ENCODE measurements around the gene FES. TPM values are rescaled to one million over a fixed set of nuclear protein-coding genes. Genes with fewer than 3 reads are reported as not detected.
A peak's percentile ranks its signal among the peaks of the same experiment; 100 is the strongest.

Gene FES
- total RNA-seq, 6 experiments from 2014 or later: 0.41 to 1.4 (median 1.1) TPM

GRCh38 chr15:90857337-90857736 is 27.0 kb upstream of the FES start:
- no peak for DNase-seq
- TF ChIP-seq CTCF (IDR thresholded peaks at IDR 0.05): no peak
- H3K4me3 Mint-ChIP-seq: no peak overlapping the region
- no peaks in the 10 kb centered on the region for H3K9me3 Mint-ChIP-seq
- no peaks in the 10 kb centered on the region; the same call in 1 of the 2 replicates for H3K27me3 Mint-ChIP-seq (ENCODE audit: insufficient read depth)
- H3K27ac Mint-ChIP-seq: no peak overlapping the region
- peaks cover 19% of the 10 kb centered on the region for H3K4me1 Mint-ChIP-seq (ENCODE audit: low read depth)
- no peaks in the 10 kb centered on the region for H3K36me3 Mint-ChIP-seq (ENCODE audit: low read depth)

GRCh38 chr15:90857883-90858443 is 26.3 kb upstream of the FES start:
- H3K27me3 Mint-ChIP-seq (ENCODE audit: insufficient read depth): no peaks in the 10 kb centered on the region; the same call in 1 of the 2 replicates
- no peak for TF ChIP-seq CTCF (IDR thresholded peaks at IDR 0.05)
- H3K4me3 Mint-ChIP-seq: no peak overlapping the region
- no peaks in the 10 kb centered on the region for H3K36me3 Mint-ChIP-seq (ENCODE audit: low read depth)
- DNase-seq: no peak
- no peaks in the 10 kb centered on the region for H3K9me3 Mint-ChIP-seq
- H3K4me1 Mint-ChIP-seq (ENCODE audit: low read depth): peaks cover 12% of the 10 kb centered on the region
- no peak overlapping the region for H3K27ac Mint-ChIP-seq

- Mint-ChIP-seq H3K27me3 (ENCODE audit: insufficient read depth) (no peaks in the 10 kb centered on the region; the same call in 1 of the 2 replicates), H3K4me1 (ENCODE audit: low read depth) (peaks cover 23% of the 10 kb centered on the region), H3K9me3 (no peaks in the 10 kb centered on the region), H3K36me3 (ENCODE audit: low read depth) (no peaks in the 10 kb centered on the region), H3K27ac (peak overlapping the region; percentile 23; the same call in 1 of the 2 replicates), H3K4me3 (no peak overlapping the region)
- peak; percentile 7; the same call in 1 of the 2 replicates for TF ChIP-seq CTCF (IDR thresholded peaks at IDR 0.05)
- no peak for DNase-seq
Observed at GRCh38 chr15:90859234-90860131, 24.8 kb upstream of the FES start.

GRCh38 chr15:90860450-90860849 is 23.9 kb upstream of the FES start:
- Mint-ChIP-seq H3K9me3 (no peaks in the 10 kb centered on the region), H3K4me3 (no peak overlapping the region), H3K27me3 (ENCODE audit: insufficient read depth) (no peaks in the 10 kb centered on the region; the same call in 1 of the 2 replicates), H3K36me3 (ENCODE audit: low read depth) (no peaks in the 10 kb centered on the region), H3K27ac (no peak overlapping the region), H3K4me1 (ENCODE audit: low read depth) (peaks cover 23% of the 10 kb centered on the region)
- no peak for DNase-seq
- no peak for TF ChIP-seq CTCF (IDR thresholded peaks at IDR 0.05)

- H3K27ac Mint-ChIP-seq: no peak overlapping the region
- H3K4me3 Mint-ChIP-seq: no peak overlapping the region
- peaks cover 23% of the 10 kb centered on the region for H3K4me1 Mint-ChIP-seq (ENCODE audit: low read depth)
- H3K36me3 Mint-ChIP-seq (ENCODE audit: low read depth): no peaks in the 10 kb centered on the region
- no peak for DNase-seq
- peaks cover 4% of the 10 kb centered on the region for H3K27me3 Mint-ChIP-seq (ENCODE audit: insufficient read depth)
- H3K9me3 Mint-ChIP-seq: no peaks in the 10 kb centered on the region
- TF ChIP-seq CTCF (IDR thresholded peaks at IDR 0.05): no peak
Observed at GRCh38 chr15:90860942-90861675, 23.2 kb upstream of the FES start.

Measured in HFFc6 (cell line).